Stomach (tissue), 9 donors: Measurements from ENCODE around the gene ASCL2. TPM values are rescaled to one million over a fixed set of nuclear protein-coding genes. Genes with fewer than 3 reads are reported as not detected.

Experiments used
- DNase-seq, 2 donors: peaks; one replicate each; pipeline versions ENCODE4 v3.0.0 to v3.0.0-alpha.2; 2013 to 2019
- H3K27ac ChIP-seq, 5 donors: fragments of 200-600 bp in 4 of 5; sonication (generic) in 4 of 5; one replicate each; pipeline ENCODE4 v1.5.1; 2013 to 2019; ENCODE audit warnings: mild to moderate bottlenecking in 1 of 5, moderate library complexity in 1 of 5
- H3K27me3 ChIP-seq, 3 donors: fragments of 200-600 bp; sonication (generic); one replicate each; pipeline ENCODE4 v1.5.1; 2017 to 2019; ENCODE audit warnings: mixed run types in 1 of 3
- H3K36me3 ChIP-seq, 4 donors: fragments of 200-600 bp; sonication (generic); 1 replicate in 3 of 4; 2 replicates in 1 of 4; pipeline ENCODE4 v1.5.1; 2016 to 2019
- H3K4me1 ChIP-seq, 4 donors: fragments of 200-600 bp; sonication (generic); one replicate each; pipeline ENCODE4 v1.5.1; 2016 to 2019
- H3K4me3 ChIP-seq, 4 donors: fragments of 200-600 bp; sonication (generic) in 3 of 4; one replicate each; pipeline ENCODE4 v1.5.1; 2016 to 2019; ENCODE audit warnings: mild to moderate bottlenecking in 1 of 4
- H3K9me3 ChIP-seq, 4 donors: fragments of 200-600 bp; sonication (generic); one replicate each; pipeline ENCODE4 v1.5.1; 2016 to 2019
- CTCF ChIP-seq, 7 experiments: fragments of 450-650 bp in 4 of 7; fragments of 200-600 bp in 3 of 7; sonication (generic) in 3 of 7; IDR thresholded peaks; one replicate each; pipeline ENCODE4 v1.5.1; 2016 to 2019; ENCODE audit warnings: antibody characterized with exemption in 7 of 7, control low read depth in 2 of 7, mild to moderate bottlenecking in 1 of 7
- EP300 ChIP-seq: sonication (generic); formaldehyde crosslinking; IDR thresholded peaks from one replicate; pipeline ENCODE4 v1.6.1; 2017; ENCODE audit warnings: antibody characterized with exemption
- POLR2A ChIP-seq, 4 donors: fragments of 450-650 bp; IDR thresholded peaks; one replicate each; pipeline ENCODE4 v1.6.1; 2016; ENCODE audit warnings: antibody characterized with exemption in 4 of 4, control low read depth in 2 of 4, mild to moderate bottlenecking in 1 of 4, moderate library complexity in 1 of 4
- POLR2AphosphoS5 ChIP-seq, 3 donors: sonication (generic); formaldehyde crosslinking; IDR thresholded peaks; one replicate each; pipeline ENCODE4 v1.6.1; 2016; ENCODE audit warnings: antibody characterized with exemption in 3 of 3
- WGBS, 5 donors: extraction: QIAGEN DNeasy Blood & Tissue Kit in 3 of 5; methylation state at CpG; one replicate each; pipeline versions ENCODE4 v1.1.5 to v1.1.7; 2013 to 2018; 5-methylcytosine and 5-hydroxymethylcytosine counted together
- intact Hi-C: fragments of 100-400 bp; cut with DNase I; formaldehyde crosslinking; loops from one replicate; pipeline ENCODE4 v1.15.1; 2023; ENCODE audit warnings: low total_unique reads
- polyA plus RNA-seq, 3 donors: library from polyadenylated mRNA; stranded (reverse); fragments of 200-250 nt; gene quantifications; one replicate each; pipeline ENCODE4 v1.2.3, GENCODE V29; 2013
- total RNA-seq, 5 donors: library from RNA; depleted of rRNA; stranded (reverse); fragments of >200 nt; gene quantifications; one replicate each; pipeline versions ENCODE4 v1.1.0 to v1.2.3, GENCODE V29; 2014 to 2016
- donor health status: healthy with polysubstance abuse.
- donor health status: Bipolar disorder and iron deficiency.
- donor health status: healthy.

Gene ASCL2
- total and polyA plus RNA-seq, 8 donors = 0.81 to 6.3 (median 2.2) TPM; not detected in 4

DNA sequence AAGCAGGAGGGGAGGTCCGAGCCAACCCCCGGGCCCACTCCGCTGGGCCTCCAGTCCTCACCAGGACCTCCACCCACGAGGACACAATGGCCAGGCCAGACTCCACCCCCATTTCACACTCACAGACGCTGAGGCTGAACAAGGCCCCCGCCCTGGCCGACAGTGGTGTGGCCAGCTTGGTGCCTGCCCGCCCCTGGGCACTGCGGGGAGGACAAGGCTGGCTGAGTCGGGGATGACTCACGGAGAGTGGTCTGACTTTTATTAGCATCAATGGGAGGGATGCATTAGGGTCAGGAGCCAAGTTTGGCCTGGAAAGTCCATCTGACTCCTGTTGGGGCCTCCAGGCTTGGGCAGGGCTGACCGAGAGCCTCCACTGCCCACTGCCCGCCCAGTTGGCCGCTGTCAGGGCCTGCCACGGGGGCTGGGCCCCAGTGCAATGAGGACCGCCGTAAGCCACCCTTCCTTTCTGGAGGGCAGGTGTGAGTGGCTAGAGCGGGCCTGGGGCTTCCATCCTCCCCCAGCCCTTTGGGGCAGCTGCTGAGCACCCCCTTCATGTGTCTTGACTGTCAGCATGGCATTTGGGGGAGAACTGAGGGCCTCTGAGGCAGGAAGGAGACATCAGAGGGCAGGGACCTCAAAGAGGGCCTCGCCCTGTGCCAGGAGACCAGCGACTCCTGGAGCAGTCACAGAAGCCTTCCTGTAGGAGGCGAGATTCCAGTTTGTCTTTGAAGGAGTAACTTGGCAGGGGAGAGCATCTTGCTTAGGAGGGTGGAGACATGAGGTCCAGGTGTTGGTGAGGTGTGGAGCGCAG lies 42.0 kb upstream of the ASCL2 start:
- TF ChIP-seq CTCF (IDR thresholded peaks at IDR 0.05) (no peak), EP300 (no peak), POLR2A (IDR thresholded peaks at IDR 0.05) (no peak), POLR2AphosphoS5 (IDR thresholded peaks at IDR 0.05) (no peak)
- 68 to 90% (median 80%) methylated on average over 13 to 22 of the region's 22 CpGs for WGBS, 5 donors
- peak in 1 of 2 donors; percentile 47 for DNase-seq
- Histone ChIP-seq H3K4me3 (no peak overlapping the region), H3K36me3 (peaks cover 0 to under 1% (median 0%) of the 10 kb centered on the region in 4 donors), H3K4me1 (peaks cover 16 to 53% (median 35%) of the 10 kb centered on the region in 4 donors), H3K9me3 (no peaks in the 10 kb centered on the region), H3K27me3 (no peaks in the 10 kb centered on the region), H3K27ac (peak overlapping the region in 4 of 5 donors; percentile 39 to 81 (median 46))
- intact Hi-C loops = no loop called here

GRCh38 chr11:2311353-2312133 lies 41.2 kb upstream of the ASCL2 start:
- 72 to 83% (median 78%) methylated on average over 15 to 21 of the region's 21 CpGs for WGBS, 5 donors
- Histone ChIP-seq H3K4me1 (peaks cover 23 to 62% (median 42%) of the 10 kb centered on the region in 4 donors), H3K27ac (peak overlapping the region in 4 of 5 donors; percentile 20 to 81 (median 46)), H3K4me3 (no peak overlapping the region), H3K27me3 (no peaks in the 10 kb centered on the region), H3K36me3 (no peaks in the 10 kb centered on the region), H3K9me3 (no peaks in the 10 kb centered on the region)
- intact Hi-C loops = no loop called here
- TF ChIP-seq POLR2A (IDR thresholded peaks at IDR 0.05) (no peak), POLR2AphosphoS5 (IDR thresholded peaks at IDR 0.05) (no peak), CTCF (IDR thresholded peaks at IDR 0.05) (no peak), EP300 (no peak)
- no peak for DNase-seq

DNA sequence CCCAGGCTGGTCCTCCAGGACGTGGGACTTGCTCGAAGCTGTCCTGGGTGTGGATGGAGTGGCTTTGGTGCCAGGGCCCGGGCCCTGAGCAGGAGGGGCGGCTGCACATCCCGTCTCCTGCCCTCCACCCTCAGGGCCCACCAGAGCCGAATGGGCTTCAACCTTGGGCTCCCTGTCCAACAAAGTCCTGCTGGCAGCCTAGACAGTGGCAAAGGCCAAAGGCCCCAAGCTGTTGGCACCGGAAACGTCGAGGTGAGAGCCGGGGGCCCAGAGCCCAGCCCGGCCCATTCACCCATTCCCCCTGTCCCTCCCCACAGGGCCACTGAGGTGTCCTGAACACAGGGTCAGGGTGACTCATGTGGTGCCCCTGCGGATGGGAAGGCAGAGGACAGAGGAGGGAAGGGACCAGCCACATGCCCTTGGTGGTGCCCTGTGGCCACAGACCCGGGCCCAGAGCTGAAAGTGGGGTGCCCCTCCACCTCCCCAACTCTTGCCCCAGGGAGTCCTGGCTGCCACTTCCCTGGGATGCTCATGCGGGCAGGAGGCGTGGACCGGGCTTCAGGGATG lies 40.5 kb upstream of the ASCL2 start:
- Histone ChIP-seq H3K4me1 (peaks cover 30 to 69% (median 47%) of the 10 kb centered on the region in 4 donors), H3K36me3 (no peaks in the 10 kb centered on the region), H3K27me3 (no peaks in the 10 kb centered on the region), H3K27ac (peak overlapping the region in 1 of 5 donors; percentile 81), H3K4me3 (no peak overlapping the region), H3K9me3 (no peaks in the 10 kb centered on the region)
- intact Hi-C loops = no loop called here
- DNase-seq = no peak
- WGBS, 5 donors = 76 to 87% (median 84%) methylated on average over 9 to 16 of the region's 16 CpGs
- TF ChIP-seq POLR2AphosphoS5 (IDR thresholded peaks at IDR 0.05) (no peak), POLR2A (IDR thresholded peaks at IDR 0.05) (no peak), EP300 (no peak), CTCF (IDR thresholded peaks at IDR 0.05) (no peak)

- Histone ChIP-seq H3K4me1 (peaks cover 34 to 69% (median 47%) of the 10 kb centered on the region in 4 donors), H3K9me3 (no peaks in the 10 kb centered on the region), H3K27me3 (no peaks in the 10 kb centered on the region), H3K27ac (no peak overlapping the region), H3K36me3 (no peaks in the 10 kb centered on the region), H3K4me3 (no peak overlapping the region)
- intact Hi-C loops = no loop called here
- no peak for TF ChIP-seq EP300
- TF ChIP-seq POLR2A (IDR thresholded peaks at IDR 0.05) = no peak
- no peak for TF ChIP-seq CTCF (IDR thresholded peaks at IDR 0.05)
- no peak for TF ChIP-seq POLR2AphosphoS5 (IDR thresholded peaks at IDR 0.05)
- DNase-seq = no peak
- 81 to 96% (median 84%) methylated on average over 12 to 16 of the region's 16 CpGs for WGBS, 5 donors
These were observed 39.8 kb upstream of the ASCL2 start for GRCh38 chr11:2310073-2310785.
